ENCODE results near the gene NOS1AP. TPM values are rescaled to one million over a fixed set of nuclear protein-coding genes. Genes with fewer than 3 reads are reported as not detected.

The NOS1AP gene
- total and polyA plus RNA-seq, 9 of the 15 experiments (the other 6 are each of a cell fraction or from before 2014, with no cell fraction given) = 0.07 to 1.5 (median 0.22) TPM

DNA sequence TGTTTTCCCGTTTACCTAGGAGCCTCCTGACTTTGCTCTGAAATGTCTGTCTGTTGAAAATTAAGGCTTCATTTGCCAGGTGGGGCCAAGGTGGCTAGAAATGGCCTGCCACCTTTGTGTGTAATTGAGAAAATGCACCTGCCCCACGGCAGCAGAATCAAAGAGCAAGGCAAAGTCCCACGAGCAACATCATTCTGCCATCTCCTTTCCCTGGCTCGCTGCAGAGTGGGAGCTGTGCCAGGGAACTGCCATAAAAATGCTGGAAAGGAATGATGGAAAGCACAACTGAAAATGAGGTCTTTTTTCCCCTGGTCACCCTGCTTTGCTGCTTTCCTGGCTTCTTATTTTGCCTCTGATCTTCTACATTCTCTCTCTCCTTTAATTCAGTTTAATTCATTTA lies 40.3 kb upstream of the NOS1AP start:
- Histone ChIP-seq H3K4me3 (no peak overlapping the region), H4K20me1 (replicated peaks; ENCODE audit: control insufficient read depth, insufficient read depth, low read length) (no peaks in the 10 kb centered on the region), H3K9me1 (ENCODE audit: control insufficient read depth, insufficient read depth, low read length) (no peaks in the 10 kb centered on the region), H3K4me1 (replicated peaks in 1 of 2; ENCODE audit: control insufficient read depth in 2 of 2, insufficient read depth in 2 of 2, low read length in 2 of 2) (peaks cover 0 to 1% of the 10 kb centered on the region in 2 experiments; a peak in 1 of 5 replicates), H3K9me3 (replicated peaks; ENCODE audit: control insufficient read depth, insufficient read depth, low read depth, low read length) (peaks cover 3% of the 10 kb centered on the region; the same call in 1 of the 2 replicates), H3K9ac (ENCODE audit: insufficient read depth in 1 of 2, low read depth in 2 of 2, low read length in 2 of 2) (no peak overlapping the region), H3K27me3 (ENCODE audit: control insufficient read depth in 2 of 2, insufficient read depth in 2 of 2, low read length in 2 of 2) (peaks cover 34 to 35% of the 10 kb centered on the region in 2 experiments), H3K36me3 (ENCODE audit: control insufficient read depth, insufficient read depth, low read length) (no peaks in the 10 kb centered on the region), H3K27ac (ENCODE audit: extremely low read depth, low read depth, low read length) (no peak overlapping the region), H2AFZ (ENCODE audit: low read depth, low read length) (no peak overlapping the region), H3K79me2 (ENCODE audit: control insufficient read depth, insufficient read depth, low read length) (no peaks in the 10 kb centered on the region), H3K4me2 (ENCODE audit: insufficient read depth, low read length) (no peak overlapping the region)
- ChIA-PET POLR2A (no interaction called here), CTCF (ENCODE audit: low intra/inter-chr PET ratio) (no interaction called here)
- ATAC-seq (no peak), FAIRE-seq (no peak), DNase-seq (ENCODE audit: extremely low read depth in 1 of 4, low spot score in 3 of 4) (no peak)
- TF ChIP-seq CBX2 (IDR thresholded peaks at IDR 0.05; ENCODE audit: insufficient read depth, low read length, poor library complexity, severe bottlenecking) = no peak
- no peak for TF ChIP-seq ZBTB1 (CRISPR knock-in tag; IDR thresholded peaks at IDR 0.05; ENCODE audit: borderline replicate concordance, low read depth)
- TF ChIP-seq CLOCK (CRISPR knock-in tag; IDR thresholded peaks at IDR 0.05; ENCODE audit: borderline replicate concordance) = no peak
- TF ChIP-seq SMARCC2 (IDR thresholded peaks at IDR 0.05; ENCODE audit: low read depth) = no peak
- no peak for TF ChIP-seq PHF8 (IDR thresholded peaks at IDR 0.05; ENCODE audit: borderline replicate concordance, low read length)
- TF ChIP-seq MEF2D (tag; conservative IDR thresholded peaks at IDR 0.05; ENCODE audit: low read depth) = no peak
- no peak for TF ChIP-seq ZNF57 (CRISPR knock-in tag; IDR thresholded peaks at IDR 0.05)
- no peak for TF ChIP-seq ZBTB7A (IDR thresholded peaks at IDR 0.05; ENCODE audit: borderline replicate concordance, control insufficient read depth, low read depth, low read length)
- TF ChIP-seq ZNF280B (CRISPR knock-in tag; IDR thresholded peaks at IDR 0.05) = no peak
- TF ChIP-seq ZBTB33 (CRISPR knock-in tag; IDR thresholded peaks at IDR 0.05) = no peak
- no peak for TF ChIP-seq ETV6 (IDR thresholded peaks at IDR 0.05; ENCODE audit: borderline replicate concordance in 1 of 2, low read depth in 2 of 2, low read length in 1 of 2)
- no peak for TF ChIP-seq ETV6 (CRISPR knock-in tag; IDR thresholded peaks at IDR 0.05; ENCODE audit: borderline replicate concordance)
- WGBS (ENCODE audit: insufficient coverage, low coverage, missing lambda C conversion rate) = 0% methylated on average over 4 of the region's 4 CpGs
- intact Hi-C loops (cut with micrococcal nuclease) (no loop called here), in situ Hi-C loops (cut with MboI) (no loop called here)
- BruUV-seq (replicated peaks) = no TSS peak
